ENCODE measurements around the gene IQCF2.

The IQCF2 gene

DNA sequence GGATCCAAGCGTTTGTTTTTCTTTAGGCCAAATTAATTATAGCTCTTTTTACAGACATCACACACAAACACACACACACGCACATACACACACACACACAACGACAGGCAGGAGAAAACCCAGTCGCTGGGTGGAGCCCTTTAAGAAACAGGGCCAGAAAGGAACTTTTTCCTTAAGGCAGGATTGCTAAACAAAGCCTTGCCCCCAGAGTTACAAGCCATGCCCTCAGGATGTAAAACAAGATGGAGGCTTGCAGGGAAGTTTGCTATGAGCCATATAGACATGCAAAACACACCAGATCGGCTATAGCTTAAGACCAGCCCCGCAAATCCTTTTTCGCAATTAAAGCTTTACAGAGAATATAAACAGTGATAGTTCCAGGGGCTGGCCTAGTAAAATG, 16.3 kb upstream of the IQCF2 start:
- TF ChIP-seq TCF12 (IDR thresholded peaks at IDR 0.05; ENCODE audit: low read depth) = no peak
- TF ChIP-seq EGR1 (IDR thresholded peaks at IDR 0.05) = no peak
- TF ChIP-seq, protein P1, sequence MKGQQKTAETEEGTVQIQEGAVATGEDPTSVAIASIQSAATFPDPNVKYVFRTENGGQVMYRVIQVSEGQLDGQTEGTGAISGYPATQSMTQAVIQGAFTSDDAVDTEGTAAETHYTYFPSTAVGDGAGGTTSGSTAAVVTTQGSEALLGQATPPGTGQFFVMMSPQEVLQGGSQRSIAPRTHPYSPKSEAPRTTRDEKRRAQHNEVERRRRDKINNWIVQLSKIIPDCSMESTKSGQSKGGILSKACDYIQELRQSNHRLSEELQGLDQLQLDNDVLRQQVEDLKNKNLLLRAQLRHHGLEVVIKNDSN (IDR thresholded peaks at IDR 0.05) = no peak
- TF ChIP-seq, protein P2, sequence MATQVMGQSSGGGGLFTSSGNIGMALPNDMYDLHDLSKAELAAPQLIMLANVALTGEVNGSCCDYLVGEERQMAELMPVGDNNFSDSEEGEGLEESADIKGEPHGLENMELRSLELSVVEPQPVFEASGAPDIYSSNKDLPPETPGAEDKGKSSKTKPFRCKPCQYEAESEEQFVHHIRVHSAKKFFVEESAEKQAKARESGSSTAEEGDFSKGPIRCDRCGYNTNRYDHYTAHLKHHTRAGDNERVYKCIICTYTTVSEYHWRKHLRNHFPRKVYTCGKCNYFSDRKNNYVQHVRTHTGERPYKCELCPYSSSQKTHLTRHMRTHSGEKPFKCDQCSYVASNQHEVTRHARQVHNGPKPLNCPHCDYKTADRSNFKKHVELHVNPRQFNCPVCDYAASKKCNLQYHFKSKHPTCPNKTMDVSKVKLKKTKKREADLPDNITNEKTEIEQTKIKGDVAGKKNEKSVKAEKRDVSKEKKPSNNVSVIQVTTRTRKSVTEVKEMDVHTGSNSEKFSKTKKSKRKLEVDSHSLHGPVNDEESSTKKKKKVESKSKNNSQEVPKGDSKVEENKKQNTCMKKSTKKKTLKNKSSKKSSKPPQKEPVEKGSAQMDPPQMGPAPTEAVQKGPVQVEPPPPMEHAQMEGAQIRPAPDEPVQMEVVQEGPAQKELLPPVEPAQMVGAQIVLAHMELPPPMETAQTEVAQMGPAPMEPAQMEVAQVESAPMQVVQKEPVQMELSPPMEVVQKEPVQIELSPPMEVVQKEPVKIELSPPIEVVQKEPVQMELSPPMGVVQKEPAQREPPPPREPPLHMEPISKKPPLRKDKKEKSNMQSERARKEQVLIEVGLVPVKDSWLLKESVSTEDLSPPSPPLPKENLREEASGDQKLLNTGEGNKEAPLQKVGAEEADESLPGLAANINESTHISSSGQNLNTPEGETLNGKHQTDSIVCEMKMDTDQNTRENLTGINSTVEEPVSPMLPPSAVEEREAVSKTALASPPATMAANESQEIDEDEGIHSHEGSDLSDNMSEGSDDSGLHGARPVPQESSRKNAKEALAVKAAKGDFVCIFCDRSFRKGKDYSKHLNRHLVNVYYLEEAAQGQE (IDR thresholded peaks at IDR 0.05; ENCODE audit: low read depth) = no peak
- TF ChIP-seq FOXM1 (IDR thresholded peaks at IDR 0.05; ENCODE audit: borderline replicate concordance, low read depth) = no peak
- no peak for TF ChIP-seq CEBPB (IDR thresholded peaks at IDR 0.05)
- TF ChIP-seq NFIC (IDR thresholded peaks at IDR 0.05) = no peak
- no peak for TF ChIP-seq RAD21 (IDR thresholded peaks at IDR 0.05; ENCODE audit: low read depth)
- TF ChIP-seq CREB1 (IDR thresholded peaks at IDR 0.05; ENCODE audit: low read depth) = no peak
- TF ChIP-seq, protein P3, sequence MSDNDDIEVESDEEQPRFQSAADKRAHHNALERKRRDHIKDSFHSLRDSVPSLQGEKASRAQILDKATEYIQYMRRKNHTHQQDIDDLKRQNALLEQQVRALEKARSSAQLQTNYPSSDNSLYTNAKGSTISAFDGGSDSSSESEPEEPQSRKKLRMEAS (IDR thresholded peaks at IDR 0.05) = no peak
- TF ChIP-seq TEAD4 (IDR thresholded peaks at IDR 0.05) = no peak
- no peak for TF ChIP-seq EP300 (IDR thresholded peaks at IDR 0.05; ENCODE audit: borderline replicate concordance)
- no peak for TF ChIP-seq YY1 (IDR thresholded peaks at IDR 0.05; ENCODE audit: low read depth)

DNA sequence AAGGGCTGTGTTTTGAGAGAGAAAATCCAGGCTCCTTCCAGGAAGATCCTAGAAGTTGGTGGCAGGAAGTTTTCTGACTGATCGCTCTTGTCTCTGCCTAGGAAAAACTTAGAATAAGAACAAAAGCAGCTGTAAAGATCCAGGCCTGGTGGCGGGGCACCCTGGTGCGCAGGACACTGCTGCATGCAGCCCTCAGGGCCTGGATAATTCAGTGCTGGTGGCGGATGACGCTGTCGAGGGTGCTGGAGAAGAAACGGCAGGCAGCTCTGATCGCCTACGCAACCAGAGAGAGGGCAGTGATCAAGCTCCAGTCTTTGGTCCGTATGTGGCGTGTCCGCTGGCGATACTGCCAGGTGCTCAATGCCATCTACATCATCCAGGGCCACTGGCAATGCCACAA, 1.5 kb downstream of the IQCF2 start:
- TF ChIP-seq, protein P3 (IDR thresholded peaks at IDR 0.05) = no peak
- TF ChIP-seq TAF1 (IDR thresholded peaks at IDR 0.05; ENCODE audit: low read depth) = no peak
- TF ChIP-seq, protein P1 (IDR thresholded peaks at IDR 0.05) = no peak
- TF ChIP-seq TEAD4 (IDR thresholded peaks at IDR 0.05) = no peak
- TF ChIP-seq, protein P2 (IDR thresholded peaks at IDR 0.05; ENCODE audit: low read depth) = no peak
- no peak for TF ChIP-seq CREB1 (IDR thresholded peaks at IDR 0.05; ENCODE audit: low read depth)
- TF ChIP-seq RAD21 (IDR thresholded peaks at IDR 0.05; ENCODE audit: low read depth) = no peak
- TF ChIP-seq EP300 (IDR thresholded peaks at IDR 0.05; ENCODE audit: borderline replicate concordance) = no peak
- TF ChIP-seq FOXM1 (IDR thresholded peaks at IDR 0.05; ENCODE audit: borderline replicate concordance, low read depth) = no peak

DNA sequence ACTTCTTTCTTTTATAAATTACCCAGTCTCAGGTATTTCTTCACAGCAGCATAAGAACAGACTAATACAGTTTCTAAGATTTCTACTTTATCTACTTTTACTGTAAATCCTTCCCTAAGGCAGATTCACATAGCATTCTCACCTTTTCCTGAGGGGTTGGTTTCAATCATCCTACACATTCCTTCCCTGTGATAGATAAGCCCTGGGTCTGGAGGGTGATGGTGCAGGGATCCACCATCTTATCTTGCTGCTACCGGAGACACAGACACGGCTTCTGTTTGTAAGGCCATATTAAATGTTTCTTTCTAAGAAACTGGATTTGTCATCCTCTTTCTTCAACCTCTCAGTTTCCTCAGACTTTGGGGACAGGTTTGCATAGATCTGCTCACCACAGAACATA, 7.9 kb downstream of the IQCF2 start:
- TF ChIP-seq CEBPB (IDR thresholded peaks at IDR 0.05) = no peak
- no peak for TF ChIP-seq EP300 (IDR thresholded peaks at IDR 0.05; ENCODE audit: borderline replicate concordance)
- TF ChIP-seq TAF1 (IDR thresholded peaks at IDR 0.05; ENCODE audit: low read depth) = no peak
- no peak for TF ChIP-seq RAD21 (IDR thresholded peaks at IDR 0.05; ENCODE audit: low read depth)

DNA sequence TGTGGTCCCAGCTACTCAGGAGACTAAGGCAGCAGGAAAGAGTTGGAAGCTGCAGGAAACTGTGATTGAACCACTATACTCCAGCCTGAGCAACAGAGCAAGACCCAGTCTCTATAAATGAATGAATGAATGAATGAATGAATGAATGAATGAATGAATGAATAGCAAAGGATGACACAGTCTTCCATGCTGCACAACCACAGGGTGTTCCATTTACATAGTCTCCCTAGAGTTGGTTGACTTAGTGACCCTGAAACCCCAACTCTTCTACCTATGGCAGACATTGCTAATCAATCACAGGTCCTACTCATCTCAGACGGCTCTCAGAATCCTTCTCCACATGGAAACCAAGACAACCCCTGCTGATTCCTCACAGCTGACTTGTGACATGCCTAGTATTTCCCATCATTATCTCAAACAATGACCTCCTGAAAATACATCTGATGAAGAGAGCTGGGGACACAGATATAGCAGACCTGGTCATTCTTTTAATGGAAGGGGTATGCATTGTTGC, 11.9 kb downstream of the IQCF2 start:
- TF ChIP-seq EP300 (IDR thresholded peaks at IDR 0.05; ENCODE audit: borderline replicate concordance) (no peak), FOXM1 (IDR thresholded peaks at IDR 0.05; ENCODE audit: borderline replicate concordance, low read depth) (no peak), RAD21 (IDR thresholded peaks at IDR 0.05; ENCODE audit: low read depth) (no peak), ZBTB7A (IDR thresholded peaks at IDR 0.05; ENCODE audit: low read depth) (no peak), CEBPB (IDR thresholded peaks at IDR 0.05) (no peak)
- TF ChIP-seq, protein P2 (IDR thresholded peaks at IDR 0.05; ENCODE audit: low read depth) = no peak
- TF ChIP-seq, protein P1 (IDR thresholded peaks at IDR 0.05) = no peak

All from Ishikawa (cell line).